HepG2 (cell line): Measurements from ENCODE around the gene MAP3K7CL. TPM values are rescaled to one million over a fixed set of nuclear protein-coding genes. Genes with fewer than 3 reads are reported as not detected.

Source experiments
- ATAC-seq: fragments of 200-7000 bp; cut with Tn5 transposase; 3 replicates; pipeline ENCODE4 v1.9.1; 2020; ENCODE audit warnings: mild to moderate bottlenecking, moderate library complexity
- BruUV-seq: library from RNA; stranded (reverse); fragments of 400-500 nt; replicated peaks from 2 replicates; lab custom pipeline; 2021; lab: Mats Ljungman, UMichigan
- CTCF ChIA-PET: fragments of 300-600 bp; formaldehyde crosslinking; extraction: SDS; loops from one replicate; lab custom pipeline; 2021; ENCODE audit warnings: low total read pairs, inconsistent platforms, low intra/inter-chr PET ratio; lab: Yijun Ruan, JAX
- POLR2A ChIA-PET: fragments of 350-600 bp; sonication (Branson Sonifier 250); formaldehyde crosslinking; loops from one replicate; lab custom pipeline; 2020; ENCODE audit warnings: antibody characterized with exemption, inconsistent platforms; lab: Yijun Ruan, JAX
- DNase-seq: peaks from one replicate; pipeline ENCODE4 v3.0.0-alpha.2; 2015; ENCODE audit warnings: low spot score
- FAIRE-seq: peaks from 3 replicates; lab custom pipeline; 2011; peaks lifted over from hg19 to GRCh38; lab: Jason Lieb, UNC
- H2AFZ ChIP-seq: one replicate; pipeline ENCODE4 v1.6.1; 2011; ENCODE audit warnings: low read length, inconsistent platforms
- H3K27ac ChIP-seq: fragments of 300-600 bp; 3 replicates; pipeline ENCODE4 v1.8.0; 2011; ENCODE audit warnings: mixed run types, mild to moderate bottlenecking, mixed read lengths, low read length, inconsistent platforms; ENCODE audit not compliant: insufficient read depth; ENCODE audit errors: extremely low read length
- H3K27me3 ChIP-seq, 2 experiments: fragments of 200-600 bp in 1 of 2; 2 replicates in 1 of 2; 3 replicates in 1 of 2; pipeline versions ENCODE4 v1.6.0 to v1.8.0; 2011; ENCODE audit warnings: low read length in 2 of 2, mild to moderate bottlenecking in 2 of 2, moderate library complexity in 2 of 2, inconsistent platforms in 1 of 2; ENCODE audit not compliant: insufficient read depth in 2 of 2, control insufficient read depth in 1 of 2
- H3K36me3 ChIP-seq, 2 experiments: fragments of 200-600 bp in 1 of 2; replicated peaks in 1 of 2; 2 replicates in 1 of 2; 3 replicates in 1 of 2; pipeline versions ENCODE4 v1.5.1 to v1.8.0; 2011; ENCODE audit warnings: low read length in 2 of 2, inconsistent platforms in 1 of 2; ENCODE audit not compliant: insufficient read depth in 2 of 2, control insufficient read depth in 1 of 2
- H3K4me1 ChIP-seq: 2 replicates; pipeline ENCODE4 v1.5.1; 2012; ENCODE audit warnings: low read length, inconsistent platforms; ENCODE audit not compliant: insufficient read depth
- H3K4me2 ChIP-seq: 2 replicates; pipeline ENCODE4 v1.6.0; 2011; ENCODE audit warnings: low read depth, low read length, inconsistent platforms
- H3K4me3 ChIP-seq, 3 experiments: fragments of 200-600 bp in 1 of 3; sonication (generic), shearing (Covaris generic) in 1 of 3; replicated peaks in 1 of 3; 2 replicates each; pipeline ENCODE4 v1.5.1; 2011 to 2016; ENCODE audit warnings: low read length in 3 of 3, inconsistent platforms in 2 of 3, low read depth in 2 of 3, mild to moderate bottlenecking in 2 of 3, control low read depth in 1 of 3, mixed read lengths in 1 of 3; ENCODE audit not compliant: insufficient read depth in 1 of 3
- H3K79me2 ChIP-seq: one replicate; pipeline ENCODE4 v1.6.1; 2011; ENCODE audit warnings: low read length, inconsistent platforms; ENCODE audit not compliant: insufficient read depth
- H3K9ac ChIP-seq: 2 replicates; pipeline ENCODE4 v1.6.0; 2011; ENCODE audit warnings: mild to moderate bottlenecking, low read depth, low read length, inconsistent platforms; ENCODE audit not compliant: insufficient read depth
- H3K9me3 ChIP-seq: 2 replicates; pipeline ENCODE4 v1.5.1; 2012; ENCODE audit warnings: mild to moderate bottlenecking, low read length
- H4K20me1 ChIP-seq: 2 replicates; pipeline ENCODE4 v1.6.0; 2011; ENCODE audit warnings: inconsistent platforms, mild to moderate bottlenecking, low read length, moderate library complexity; ENCODE audit not compliant: insufficient read depth
- CHD2 ChIP-seq: IDR thresholded peaks from 2 replicates; pipeline ENCODE4 v1.6.1; 2011; ENCODE audit warnings: low read depth, low read length, improper control_type of control experiment
- ERF ChIP-seq: IDR thresholded peaks from 2 replicates; pipeline ENCODE4 v1.6.1; 2018; ENCODE audit warnings: missing biosample characterization, missing genetic modification reagents
- HBP1 ChIP-seq: IDR thresholded peaks from 2 replicates; pipeline ENCODE4 v1.6.1; 2016; ENCODE audit warnings: low read depth, control low read depth
- HDAC1 ChIP-seq: sonication (generic); formaldehyde crosslinking; IDR thresholded peaks from 2 replicates; pipeline ENCODE4 v1.5.1; 2020; ENCODE audit warnings: mild to moderate bottlenecking, missing genetic modification reagents
- MZF1 ChIP-seq: sonication (generic); formaldehyde crosslinking; IDR thresholded peaks from 2 replicates; pipeline ENCODE4 v1.8.1; 2023; ENCODE audit warnings: mild to moderate bottlenecking, missing genetic modification reagents, borderline replicate concordance
- NFIC ChIP-seq: IDR thresholded peaks from 2 replicates; pipeline ENCODE4 v1.6.1; 2012; ENCODE audit warnings: mild to moderate bottlenecking, low read length, inconsistent platforms
- PAX8 ChIP-seq: sonication (generic); formaldehyde crosslinking; IDR thresholded peaks from 2 replicates; pipeline ENCODE4 v1.8.0; 2022; ENCODE audit warnings: mild to moderate bottlenecking, missing genetic modification reagents, borderline replicate concordance
- SMARCC2 ChIP-seq: fragments of 450-650 bp; IDR thresholded peaks from 2 replicates; pipeline ENCODE4 v1.6.1; 2017; ENCODE audit warnings: antibody characterized with exemption, mild to moderate bottlenecking
- SNAPC4 ChIP-seq: sonication (generic); formaldehyde crosslinking; IDR thresholded peaks from 2 replicates; pipeline ENCODE4 v1.4.0; 2020; ENCODE audit warnings: mild to moderate bottlenecking, missing genetic modification reagents
- ZBTB4 ChIP-seq: sonication (generic); formaldehyde crosslinking; IDR thresholded peaks from 2 replicates; pipeline ENCODE4 v1.4.0; 2020; ENCODE audit warnings: missing genetic modification reagents, mild to moderate bottlenecking, borderline replicate concordance
- ZNF24 ChIP-seq: fragments of 450-650 bp; IDR thresholded peaks from 2 replicates; pipeline ENCODE4 v1.6.1; 2017; ENCODE audit warnings: antibody characterized with exemption, mild to moderate bottlenecking
- ZSCAN21 ChIP-seq: sonication (generic); formaldehyde crosslinking; IDR thresholded peaks from 2 replicates; pipeline ENCODE4 v1.8.0; 2022; ENCODE audit warnings: mild to moderate bottlenecking, missing genetic modification reagents, moderate library complexity, borderline replicate concordance
- ZSCAN30 ChIP-seq: sonication (generic); formaldehyde crosslinking; IDR thresholded peaks from 2 replicates; pipeline ENCODE4 v1.5.0; 2020; ENCODE audit warnings: mild to moderate bottlenecking, missing genetic modification reagents
- WGBS: methylation state at CpG from one replicate; pipeline ENCODE4 v1.1.6; 2017; ENCODE audit warnings: low lambda C conversion rate; 5-methylcytosine and 5-hydroxymethylcytosine counted together
- in situ Hi-C: cut with HindIII; loops from 2 replicates; pipeline ENCODE4 v1.10.0; 2017; ENCODE audit warnings: low pct_unique_long_range_greater_than_20kb; ENCODE audit not compliant: extremely low pct_ligation_motif_present
- intact Hi-C: fragments of 100-400 bp; cut with micrococcal nuclease; formaldehyde crosslinking; loops from one replicate; pipeline ENCODE4 v1.10.0; 2022; ENCODE audit not compliant: unreplicated experiment
- polyA plus RNA-seq, 8 experiments: library from polyadenylated mRNA; depleted of rRNA in 3 of 8; stranded (reverse) in 7 of 8; unstranded in 1 of 8; fragments of >200 nt; fragmentation: Illumina TruSeq in 4 of 8; extraction: Trizol in 4 of 8; gene quantifications; 2 replicates each; pipeline versions ENCODE4 v1.2.1 to v1.2.3, GENCODE V29; 2011 to 2016; ENCODE audit warnings: low read depth in 4 of 8, missing spikeins in 1 of 8, mixed read lengths in 1 of 8; ENCODE audit not compliant: insufficient read depth in 1 of 8
- total RNA-seq, 5 experiments: library from RNA; depleted of rRNA; stranded (reverse); fragments of >200 nt; fragmentation: Illumina TruSeq; extraction: Trizol; gene quantifications; 2 replicates each; pipeline ENCODE4 v1.2.3, GENCODE V29; 2016; ENCODE audit warnings: low read depth in 1 of 5
- TF ChIP-seq, protein P1 (sequence below): sonication (generic); formaldehyde crosslinking; IDR thresholded peaks from 2 replicates; pipeline ENCODE4 v1.9.0; 2021; ENCODE audit warnings: missing genetic modification reagents, mild to moderate bottlenecking, borderline replicate concordance

The MAP3K7CL gene
- total and polyA plus RNA-seq, 2 of the 13 experiments (the other 11 are each of a cell fraction or from before 2014, with no cell fraction given): 0.04 to 0.15 TPM

- no peaks in the 10 kb centered on the region for H3K79me2 ChIP-seq
- H3K9ac ChIP-seq: no peak overlapping the region
- DNase-seq: no peak
- H4K20me1 ChIP-seq: no peaks in the 10 kb centered on the region
- no peak overlapping the region for H2AFZ ChIP-seq
- intact Hi-C loops (no loop called here), in situ Hi-C loops (loop anchor here (10.0 kb wide), 1 partner anchor 112 kb away; the partner anchor contains the start of gene BACH1)
- no peaks in the 10 kb centered on the region for H3K9me3 ChIP-seq
- H3K4me3 ChIP-seq: no peak overlapping the region
- ChIA-PET POLR2A (interaction anchor here (0.9 to 1.4 kb wide), 3 partner anchors 11 to 116 kb away, joined by 3 to 4 read pairs (median 3); partner anchors contain the start of genes BACH1 and CCT8), CTCF (no interaction called here)
- no peaks in the 10 kb centered on the region for H3K36me3 ChIP-seq
- no peak overlapping the region for H3K4me2 ChIP-seq
- no TSS peak for BruUV-seq
- no peak for FAIRE-seq
- no peak overlapping the region for H3K27ac ChIP-seq
- peaks cover 30% of the 10 kb centered on the region for H3K4me1 ChIP-seq
- H3K27me3 ChIP-seq: no peaks in the 10 kb centered on the region
- no peak for ATAC-seq
- 47% methylated on average over 4 of the region's 4 CpGs for WGBS
- no peak for TF ChIP-seq SNAPC4
- no peak for TF ChIP-seq ZSCAN30
- no peak for TF ChIP-seq HDAC1 (CRISPR knock-in tag)
- no peak for TF ChIP-seq ZBTB4
- no peak for TF ChIP-seq HBP1
- TF ChIP-seq CHD2: no peak
- TF ChIP-seq ZSCAN21: no peak
- TF ChIP-seq ZNF24: no peak
- TF ChIP-seq PAX8: no peak
- TF ChIP-seq, protein P1, sequence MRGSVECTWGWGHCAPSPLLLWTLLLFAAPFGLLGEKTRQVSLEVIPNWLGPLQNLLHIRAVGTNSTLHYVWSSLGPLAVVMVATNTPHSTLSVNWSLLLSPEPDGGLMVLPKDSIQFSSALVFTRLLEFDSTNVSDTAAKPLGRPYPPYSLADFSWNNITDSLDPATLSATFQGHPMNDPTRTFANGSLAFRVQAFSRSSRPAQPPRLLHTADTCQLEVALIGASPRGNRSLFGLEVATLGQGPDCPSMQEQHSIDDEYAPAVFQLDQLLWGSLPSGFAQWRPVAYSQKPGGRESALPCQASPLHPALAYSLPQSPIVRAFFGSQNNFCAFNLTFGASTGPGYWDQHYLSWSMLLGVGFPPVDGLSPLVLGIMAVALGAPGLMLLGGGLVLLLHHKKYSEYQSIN (CRISPR knock-in tag): no peak
- no peak for TF ChIP-seq NFIC
- no peak for TF ChIP-seq MZF1 (CRISPR knock-in tag)
- TF ChIP-seq SMARCC2: no peak
- TF ChIP-seq ERF: no peak
These were observed 52.2 kb downstream of the MAP3K7CL start for GRCh38 chr21:29182691-29183092.
